Hepatocyte (in vitro differentiated cells): ENCODE measurements around the gene ESRRA.

Source experiments
- EZH2 ChIP-seq: fragments of 200-600 bp; sonication (generic); IDR thresholded peaks from 2 replicates; pipeline ENCODE4 v1.6.1; 2016; ENCODE audit warnings: antibody characterized with exemption, mild to moderate bottlenecking, borderline replicate concordance
- EZH2phosphoT487 ChIP-seq: fragments of 200-600 bp; sonication (generic); IDR thresholded peaks from one replicate; pipeline ENCODE4 v1.6.1; 2018; ENCODE audit warnings: antibody characterized with exemption, mild to moderate bottlenecking, low read depth, moderate library complexity; ENCODE audit not compliant: unreplicated experiment, severe bottlenecking
- TF ChIP-seq, protein P1 (sequence below): fragments of 200-600 bp; sonication (generic); IDR thresholded peaks from 2 replicates; pipeline ENCODE4 v1.5.1; 2016; ENCODE audit warnings: antibody characterized with exemption, mild to moderate bottlenecking; ENCODE audit not compliant: poor library complexity

DNA sequence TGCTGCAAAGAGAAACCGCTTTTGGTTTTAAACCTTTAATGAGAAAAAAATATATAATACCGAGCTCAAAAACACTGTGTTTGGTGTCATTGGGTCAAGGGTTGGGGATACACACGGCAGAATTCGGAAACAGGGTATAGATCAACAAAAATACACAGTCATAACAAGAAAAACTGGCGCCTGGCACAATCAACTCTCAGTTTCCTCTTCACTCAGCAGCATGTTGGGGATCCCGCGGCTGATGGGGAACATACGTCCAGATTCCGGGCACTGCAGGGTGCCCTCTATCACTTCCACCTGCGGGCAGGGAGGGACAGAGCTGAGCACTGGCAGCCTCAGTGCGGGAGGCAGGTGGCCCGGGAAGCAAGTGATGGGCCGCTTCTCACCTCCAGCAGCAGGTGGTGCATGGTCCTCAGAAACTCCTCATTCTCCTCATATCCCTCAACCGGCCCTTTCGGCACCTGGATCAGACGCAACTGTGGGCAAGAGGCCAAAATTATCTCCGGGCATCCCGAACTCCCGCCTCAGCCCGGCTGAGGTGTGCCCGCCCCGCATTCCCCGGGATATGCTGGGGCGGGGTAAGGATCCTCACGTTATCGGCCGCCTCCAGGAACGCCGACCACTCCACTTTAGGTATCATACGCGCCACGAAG lies 11.5 kb downstream of the ESRRA start:
- TF ChIP-seq, protein P1, sequence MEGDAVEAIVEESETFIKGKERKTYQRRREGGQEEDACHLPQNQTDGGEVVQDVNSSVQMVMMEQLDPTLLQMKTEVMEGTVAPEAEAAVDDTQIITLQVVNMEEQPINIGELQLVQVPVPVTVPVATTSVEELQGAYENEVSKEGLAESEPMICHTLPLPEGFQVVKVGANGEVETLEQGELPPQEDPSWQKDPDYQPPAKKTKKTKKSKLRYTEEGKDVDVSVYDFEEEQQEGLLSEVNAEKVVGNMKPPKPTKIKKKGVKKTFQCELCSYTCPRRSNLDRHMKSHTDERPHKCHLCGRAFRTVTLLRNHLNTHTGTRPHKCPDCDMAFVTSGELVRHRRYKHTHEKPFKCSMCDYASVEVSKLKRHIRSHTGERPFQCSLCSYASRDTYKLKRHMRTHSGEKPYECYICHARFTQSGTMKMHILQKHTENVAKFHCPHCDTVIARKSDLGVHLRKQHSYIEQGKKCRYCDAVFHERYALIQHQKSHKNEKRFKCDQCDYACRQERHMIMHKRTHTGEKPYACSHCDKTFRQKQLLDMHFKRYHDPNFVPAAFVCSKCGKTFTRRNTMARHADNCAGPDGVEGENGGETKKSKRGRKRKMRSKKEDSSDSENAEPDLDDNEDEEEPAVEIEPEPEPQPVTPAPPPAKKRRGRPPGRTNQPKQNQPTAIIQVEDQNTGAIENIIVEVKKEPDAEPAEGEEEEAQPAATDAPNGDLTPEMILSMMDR: peak; percentile 26
- TF ChIP-seq EZH2phosphoT487 (no peak), EZH2 (no peak)
